ENCODE measurements around the gene ACVR2B.
"Not testable (repeated sequence)": the region's sequence is repeated elsewhere in the genome, so short reads cannot be mapped to it uniquely, and the experiment has no call there.

The ACVR2B gene

DNA sequence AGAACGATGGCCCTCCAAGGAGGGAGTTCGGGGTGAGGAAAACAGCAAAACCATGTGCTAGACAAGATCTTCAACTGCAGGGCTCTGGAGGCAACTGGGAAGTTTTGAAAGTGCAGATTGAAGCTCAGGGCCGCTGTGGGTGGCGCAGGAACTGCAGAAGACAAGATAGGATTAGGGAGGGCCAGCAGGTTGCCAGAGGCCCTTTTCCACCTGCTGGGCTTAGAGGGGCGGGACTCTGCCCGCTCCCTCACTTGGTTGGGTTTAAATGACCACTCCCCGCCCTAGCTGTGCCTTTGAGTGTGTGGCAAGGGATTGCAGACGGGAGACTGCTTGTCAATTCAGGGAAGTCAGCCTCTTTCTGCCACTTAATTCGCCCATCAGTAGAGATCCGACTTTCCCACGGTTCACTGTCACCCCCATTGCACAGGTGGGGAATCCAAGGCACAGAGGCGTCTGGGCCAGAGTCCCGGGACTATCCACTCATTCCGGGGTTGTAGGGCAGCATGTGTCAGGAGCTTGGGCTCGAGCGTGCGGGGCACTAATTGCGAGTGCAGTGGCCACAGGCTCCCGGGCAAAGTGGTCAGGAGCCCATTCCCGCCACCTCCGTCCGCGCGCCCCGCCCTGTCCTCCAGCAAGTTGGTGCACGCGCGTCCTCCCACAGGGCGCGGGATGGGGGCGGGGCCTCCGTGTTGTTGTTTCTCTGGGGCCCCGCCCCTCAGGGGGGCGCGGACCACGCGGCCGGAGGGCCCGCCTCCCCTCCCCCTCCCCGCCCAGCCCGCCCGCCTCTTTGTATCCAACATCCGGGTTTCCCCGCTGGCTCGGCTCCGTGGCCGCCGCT is at the start of gene ACVR2B:
ACVR2B (plus strand) TSS at position 816 of the 838 bp plus-strand sequence. CDS start 433 bp downstream, outside the sequence.
- DNase-seq (ENCODE audit: low spot score) = peak; percentile 70

DNA sequence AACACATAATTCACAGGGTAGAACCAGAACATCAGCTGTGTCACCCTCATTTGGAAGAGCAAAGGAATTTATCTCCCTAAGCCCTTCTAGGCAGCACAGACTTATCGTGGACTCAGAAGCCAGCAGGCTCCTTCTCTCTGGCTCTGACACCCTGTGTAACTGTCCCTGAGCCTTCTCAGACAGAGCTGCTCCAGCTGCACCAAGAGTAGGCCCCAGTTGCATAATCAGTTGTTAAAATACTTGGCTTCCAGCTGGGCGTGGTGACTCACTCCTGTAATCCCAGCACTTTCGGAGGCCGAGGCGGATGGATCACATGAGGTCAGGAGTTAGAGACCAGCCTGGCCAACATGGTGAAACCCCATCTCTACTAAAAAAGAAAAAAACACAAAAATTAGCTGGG is 49.4 kb upstream of the ACVR2B start:
- no peak for DNase-seq (ENCODE audit: low spot score)

DNA sequence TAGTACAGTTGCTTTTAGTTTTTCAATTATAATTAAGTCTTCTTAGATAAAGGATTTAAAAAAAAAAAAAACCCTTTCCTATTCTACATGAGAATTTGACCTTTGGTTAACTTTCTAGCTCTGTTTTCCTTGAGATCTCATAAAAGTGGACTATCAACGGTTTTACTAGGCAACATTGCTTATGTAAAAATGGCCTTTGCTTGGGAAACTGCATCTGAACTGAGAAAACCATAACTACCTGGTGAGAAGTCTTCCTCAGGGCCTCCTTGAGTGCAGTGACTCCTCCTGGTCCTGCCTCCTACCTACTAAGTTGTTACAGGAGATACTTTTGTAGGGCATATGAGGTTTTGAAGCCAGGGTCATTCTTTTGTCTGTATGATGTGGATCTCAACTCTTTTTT is 42.1 kb upstream of the ACVR2B start:
- DNase-seq (ENCODE audit: low spot score) = no peak

DNA sequence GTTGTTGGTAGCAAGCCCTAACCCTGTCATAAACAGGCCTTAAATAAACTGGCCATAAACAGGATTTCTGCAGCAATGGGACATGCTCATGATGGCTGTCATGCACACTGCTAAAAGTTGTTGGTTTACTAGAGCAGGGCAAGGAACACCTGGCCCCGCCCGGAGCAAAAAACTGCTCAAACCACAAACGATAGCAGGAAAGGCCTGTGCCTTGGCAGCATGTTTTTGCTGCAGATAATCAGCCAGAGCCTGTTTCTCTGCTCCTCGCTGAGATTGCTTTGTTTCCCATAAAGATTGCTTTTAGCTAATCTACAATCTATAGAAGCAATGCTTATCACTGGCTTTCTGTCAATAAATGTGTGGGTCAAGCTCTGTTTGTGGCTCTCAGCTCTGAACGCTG is 32.9 kb upstream of the ACVR2B start:
- DNase-seq (ENCODE audit: low spot score) = not testable (repeated sequence)

DNA sequence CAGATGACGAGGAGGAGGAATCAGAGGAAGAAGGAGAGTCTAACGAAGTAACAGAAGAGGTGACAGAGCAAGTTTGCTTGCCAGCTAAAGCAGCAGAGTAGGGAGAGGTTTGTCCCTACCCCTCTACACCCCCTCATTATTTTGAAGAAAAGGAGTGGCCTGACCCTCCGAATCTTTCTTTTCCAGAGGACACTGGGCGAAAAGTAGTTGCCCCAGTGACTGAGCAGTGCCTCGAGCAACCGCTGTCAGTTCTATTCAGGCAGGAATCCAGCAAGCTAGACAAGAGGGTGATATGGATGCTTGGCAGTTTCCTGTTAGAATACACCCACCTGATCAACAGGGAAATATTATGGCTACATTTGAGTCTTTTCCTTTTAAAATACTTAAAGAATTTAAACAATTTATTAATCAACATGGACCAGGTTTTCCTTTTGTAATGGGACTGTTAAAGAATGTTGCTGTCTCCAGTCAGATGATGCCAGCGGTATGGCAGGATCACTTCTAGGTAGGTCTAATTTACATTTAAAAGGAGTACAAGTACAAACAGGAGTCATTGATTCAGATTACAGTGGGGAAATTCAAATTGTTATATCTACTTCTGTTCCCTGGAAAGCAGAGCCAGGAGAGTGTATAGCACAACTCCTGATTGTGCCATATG is 31.9 kb upstream of the ACVR2B start:
- DNase-seq (ENCODE audit: low spot score) = no peak

DNA sequence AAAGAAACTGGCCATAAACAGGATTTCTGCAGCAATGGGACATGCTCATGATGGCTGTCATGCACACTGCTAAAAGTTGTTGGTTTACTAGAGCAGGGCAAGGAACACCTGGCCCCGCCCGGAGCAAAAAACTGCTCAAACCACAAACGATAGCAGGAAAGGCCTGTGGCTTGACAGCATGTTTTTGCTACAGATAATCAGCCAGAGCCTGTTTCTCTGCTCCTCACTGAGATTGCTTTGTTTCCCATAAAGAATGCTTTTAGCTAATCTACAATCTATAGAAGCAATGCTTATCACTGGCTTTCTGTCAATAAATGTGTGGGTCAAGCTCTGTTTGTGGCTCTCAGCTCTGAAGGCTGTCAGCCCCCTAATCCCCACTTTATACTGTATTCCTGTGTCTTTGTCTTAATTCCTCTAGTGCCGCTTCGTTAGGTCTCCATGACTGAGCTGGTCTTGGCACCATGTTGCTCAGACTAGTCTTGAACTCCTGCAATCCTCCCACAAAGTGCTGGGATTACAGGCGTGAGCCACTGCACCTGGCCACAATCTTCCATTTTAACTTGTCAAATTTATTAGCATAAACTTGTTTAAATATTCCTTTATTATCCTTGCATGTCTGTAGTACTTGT is 26.8 kb upstream of the ACVR2B start:
- peak; percentile 9 for DNase-seq (ENCODE audit: low spot score)

DNA sequence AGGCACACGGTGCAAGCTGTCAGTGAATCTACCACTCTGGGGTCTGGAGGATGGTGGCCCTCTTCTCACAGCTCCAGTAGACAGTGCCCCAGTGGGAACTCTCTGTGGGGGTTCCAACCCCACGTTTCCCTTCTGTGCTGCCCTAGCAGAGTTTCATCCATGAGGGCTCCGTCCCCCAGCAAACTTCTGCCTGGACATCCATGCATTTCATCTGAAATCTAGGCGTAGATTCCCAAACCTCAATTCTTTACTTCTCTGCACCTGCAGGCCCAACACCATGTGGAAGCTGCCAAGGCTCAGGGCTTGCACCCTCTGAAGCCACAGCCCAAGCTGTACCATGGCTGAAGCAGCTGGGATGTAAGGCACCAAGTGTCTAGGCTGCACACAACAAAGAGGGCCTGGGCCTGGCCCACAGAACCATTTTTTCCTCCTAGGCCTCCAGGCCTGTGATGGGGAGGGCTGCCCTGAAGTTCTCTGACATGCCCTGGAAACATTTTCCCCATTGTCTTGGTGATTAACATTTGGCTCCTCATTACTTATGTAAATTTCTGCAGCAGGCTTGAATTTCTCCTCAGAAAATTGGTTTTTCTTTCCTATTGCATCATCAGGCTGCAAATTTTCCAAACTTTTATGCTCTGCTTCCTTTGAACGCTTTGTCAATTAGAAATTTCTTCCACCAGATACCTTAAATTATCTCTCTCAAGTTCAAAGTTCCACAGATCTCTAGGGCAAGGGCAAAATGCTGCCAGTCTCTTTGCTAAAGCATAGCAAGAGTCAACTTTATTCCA is 20.6 kb upstream of the ACVR2B start:
- not testable (repeated sequence) for DNase-seq (ENCODE audit: low spot score)

DNA sequence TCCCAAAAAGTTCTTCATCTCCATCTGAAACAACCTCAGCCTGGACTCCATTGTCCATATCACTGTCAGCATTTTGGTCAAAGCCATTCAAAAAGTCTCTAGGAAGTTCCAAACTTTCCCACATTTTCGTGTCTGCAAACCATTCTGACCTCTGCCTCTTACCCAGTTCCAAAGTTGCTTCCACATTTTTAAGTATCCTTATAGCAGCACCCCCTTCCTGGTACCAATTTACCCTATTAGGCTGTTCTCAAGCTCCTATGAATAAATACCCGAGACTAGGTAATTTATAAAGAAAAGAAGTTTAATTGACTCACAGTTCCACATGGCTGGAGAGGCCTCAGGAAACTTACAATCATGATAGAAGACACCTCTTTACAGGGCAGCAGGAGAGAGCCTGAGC is 20.0 kb upstream of the ACVR2B start:
- DNase-seq (ENCODE audit: low spot score) = not testable (repeated sequence)

DNA sequence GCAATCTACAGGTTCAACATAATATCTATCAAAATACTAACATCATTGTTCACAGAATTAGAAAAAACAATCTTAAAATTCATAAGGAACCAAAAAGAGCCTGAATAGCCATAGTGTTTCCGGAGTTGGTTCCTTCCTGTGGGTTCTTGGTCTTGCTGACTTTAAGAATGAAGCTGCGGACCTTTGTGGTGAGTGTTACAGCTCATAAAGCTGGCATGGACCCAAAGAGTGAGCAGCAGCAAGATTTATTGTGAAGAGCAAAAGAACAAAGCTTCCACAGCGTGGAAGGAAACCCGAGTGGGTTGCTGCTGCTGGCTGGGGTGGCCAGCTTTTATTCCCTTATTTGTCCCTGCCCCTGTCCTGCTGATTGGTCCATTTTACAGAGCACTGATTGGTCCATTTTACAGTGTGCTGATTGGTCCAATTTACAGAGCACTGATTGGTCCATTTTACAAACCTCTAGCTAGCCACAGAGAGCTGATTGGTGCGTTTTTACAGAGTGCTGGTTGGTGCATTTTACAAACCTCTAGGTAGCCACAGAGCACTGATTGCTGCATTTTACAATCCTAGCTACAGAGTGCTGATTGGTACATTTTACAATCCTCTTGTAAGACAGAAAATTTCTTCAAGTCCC is 15.1 kb upstream of the ACVR2B start:
- peak; percentile 39 for DNase-seq (ENCODE audit: low spot score)

DNA sequence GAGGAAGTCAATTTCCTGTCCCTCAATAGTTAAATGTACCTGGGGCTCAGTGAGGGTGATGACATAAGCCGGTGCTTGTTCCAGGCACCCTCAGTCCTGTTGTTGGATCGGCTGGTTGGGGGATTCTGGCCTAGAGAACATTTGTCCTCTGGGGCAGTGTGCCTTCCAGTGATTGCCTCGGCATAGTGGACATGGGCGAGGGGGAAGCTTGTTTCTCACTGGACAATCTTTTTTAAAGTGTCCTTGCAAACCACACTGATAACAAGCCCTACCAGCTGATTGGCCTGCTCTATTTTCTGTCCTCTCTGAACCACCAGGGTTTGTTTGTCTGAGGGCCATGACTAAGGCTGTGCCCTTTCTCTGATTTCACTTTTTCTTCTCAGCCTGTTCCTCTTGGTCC is 10.5 kb upstream of the ACVR2B start:
- DNase-seq (ENCODE audit: low spot score) = not testable (repeated sequence)

DNA sequence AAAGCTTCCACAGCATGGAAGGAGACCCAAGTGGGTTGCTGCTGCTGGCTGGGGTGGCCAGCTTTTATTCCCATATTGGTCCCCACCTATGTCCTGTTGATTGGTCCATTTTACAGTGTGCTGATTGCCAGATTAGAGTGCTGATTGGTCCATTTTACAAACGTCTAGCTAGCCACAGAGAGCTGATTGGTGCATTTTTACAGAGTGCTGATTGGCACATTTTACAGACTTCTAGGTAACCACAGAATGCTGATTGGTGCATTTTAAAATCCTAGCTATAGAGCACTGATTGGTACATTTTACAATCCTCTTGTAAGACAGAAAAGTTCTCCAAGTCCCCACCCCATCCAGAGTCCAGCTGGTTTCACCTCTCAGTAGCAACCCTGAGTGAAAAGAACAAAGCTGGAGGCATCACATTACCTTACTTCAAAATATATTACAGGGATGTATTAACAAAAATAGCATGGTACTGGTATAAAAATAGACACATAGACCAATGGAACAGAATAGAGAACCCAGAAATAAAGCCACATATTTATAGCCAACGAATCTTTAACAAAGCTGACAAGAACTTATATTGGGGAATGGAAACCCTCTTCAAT is 7.5 kb upstream of the ACVR2B start:
- no peak for DNase-seq (ENCODE audit: low spot score)

DNA sequence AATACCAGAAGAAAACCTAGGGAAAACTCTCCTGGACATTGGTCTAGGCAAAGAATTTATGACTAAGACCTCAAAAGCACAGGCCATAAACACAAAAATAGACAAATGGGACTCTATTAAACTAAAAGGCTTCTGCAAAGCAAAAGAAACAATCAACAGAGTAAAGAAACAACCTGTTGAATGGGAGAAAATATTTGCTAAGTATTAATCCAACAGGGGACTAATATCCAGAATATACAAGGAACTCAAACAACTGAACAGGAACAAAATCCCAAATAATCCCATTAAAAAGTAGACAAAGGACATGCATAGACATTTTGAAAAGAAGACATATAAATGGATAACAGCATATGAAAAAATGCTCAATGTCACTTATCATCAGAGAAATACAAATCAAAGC is 6.9 kb upstream of the ACVR2B start:
- no peak for DNase-seq (ENCODE audit: low spot score)

DNA sequence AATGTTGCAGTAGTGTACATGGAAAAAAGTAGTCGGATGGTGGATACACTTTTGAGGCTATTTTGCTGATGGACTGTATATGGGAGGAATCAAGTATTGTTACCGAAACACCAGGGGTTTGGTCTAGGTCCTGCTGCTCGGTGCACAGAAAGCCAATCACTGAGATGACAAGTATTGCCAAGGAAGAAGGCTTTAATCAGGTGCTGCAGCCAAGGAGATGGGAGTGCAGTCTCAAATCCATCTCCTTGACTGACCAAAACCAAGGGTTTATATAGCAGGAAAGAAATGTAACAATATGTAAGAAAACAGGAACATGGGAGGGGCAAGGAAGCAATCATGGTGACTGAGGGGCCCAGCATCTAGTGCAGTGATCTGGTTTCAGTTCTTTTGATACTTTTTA is 2.8 kb upstream of the ACVR2B start:
- DNase-seq (ENCODE audit: low spot score) = no peak

DNA sequence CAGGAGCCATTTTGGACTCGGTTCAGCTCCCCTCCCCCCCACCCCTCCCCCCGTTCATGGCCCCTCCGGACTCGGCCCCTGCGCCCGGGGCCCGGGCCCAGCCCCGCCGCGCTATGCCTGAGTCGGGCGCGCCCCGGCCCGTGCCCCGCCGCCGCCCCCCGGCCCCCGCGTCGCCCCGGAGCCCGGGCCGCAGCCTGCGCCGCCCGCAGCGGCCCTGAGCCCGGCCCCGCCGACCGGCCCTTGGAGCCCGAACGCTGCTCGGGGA is 155 bp downstream of the ACVR2B start:
- DNase-seq (ENCODE audit: low spot score) = no peak

DNA sequence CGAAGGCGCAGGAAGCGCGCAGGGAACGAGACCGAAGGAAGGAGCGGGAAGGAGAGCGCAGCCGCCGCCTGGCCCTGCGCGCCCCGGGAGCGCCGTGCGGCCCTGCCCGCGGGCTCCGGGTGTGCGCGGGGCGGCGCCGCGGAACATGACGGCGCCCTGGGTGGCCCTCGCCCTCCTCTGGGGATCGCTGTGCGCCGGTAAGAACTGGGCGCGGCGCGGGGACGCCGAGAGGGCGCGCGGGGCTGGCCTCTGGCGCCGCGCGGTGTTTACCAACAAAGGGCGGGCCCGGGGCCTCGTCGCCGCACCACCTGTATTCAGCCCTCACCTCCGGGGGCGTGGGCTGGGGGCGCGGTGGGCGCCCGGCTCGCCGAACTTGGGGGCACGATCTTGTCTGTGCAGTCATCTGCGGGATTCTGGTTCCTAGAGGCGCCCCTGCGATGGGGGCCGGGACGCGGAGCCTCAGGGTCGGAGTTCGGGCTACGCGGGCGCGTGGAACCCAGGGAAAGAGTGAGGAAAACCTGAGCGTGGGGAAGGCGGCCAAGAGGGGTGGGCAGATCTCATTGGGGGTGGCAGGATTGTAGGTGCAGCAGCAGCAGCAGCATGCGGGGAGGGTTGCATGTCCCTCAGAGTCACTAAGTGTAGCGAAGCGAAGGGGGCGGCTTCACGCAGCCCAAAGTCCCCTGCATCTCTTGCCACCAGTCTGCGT is 641 bp downstream of the ACVR2B start:
- DNase-seq (ENCODE audit: low spot score) = peak; percentile 17

DNA sequence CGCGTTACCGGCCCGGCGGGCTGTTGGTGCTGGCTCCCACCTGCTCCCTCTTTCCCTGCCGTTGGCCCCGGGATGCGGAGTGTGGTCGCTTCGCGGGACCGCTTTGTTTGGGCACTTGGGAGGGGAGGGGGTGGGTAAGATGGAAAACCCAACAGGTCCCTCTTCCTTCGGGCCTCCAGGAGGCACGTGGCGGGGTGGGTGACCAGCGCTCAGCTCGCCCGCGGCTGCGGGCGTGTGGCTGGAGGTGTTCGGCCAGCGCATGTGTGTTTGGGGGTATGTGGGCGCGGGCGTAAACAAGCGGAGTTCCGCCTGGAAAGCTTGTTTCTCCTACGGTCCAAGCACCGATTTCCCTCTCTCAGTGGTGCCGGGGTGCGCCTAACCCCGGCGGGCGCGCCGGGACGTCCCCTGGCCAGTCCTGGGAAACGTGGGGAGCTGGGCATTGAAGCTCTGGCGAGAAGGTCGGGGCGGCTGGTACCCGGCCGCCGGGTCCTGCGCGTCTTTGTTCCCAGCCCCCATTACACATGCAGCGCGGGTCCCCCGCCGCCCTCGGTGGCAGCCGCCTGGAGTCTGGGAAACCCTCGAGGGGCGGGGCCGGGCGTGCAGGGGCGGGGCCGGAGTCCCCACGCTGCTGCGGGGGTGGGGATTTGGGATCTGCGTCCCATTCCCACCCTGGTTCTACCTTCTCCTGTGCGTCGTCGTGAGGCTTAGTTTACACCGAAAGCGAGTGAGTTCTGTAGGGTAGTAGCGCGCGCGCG is 1.4 kb downstream of the ACVR2B start:
- peak; percentile 21 for DNase-seq (ENCODE audit: low spot score)

DNA sequence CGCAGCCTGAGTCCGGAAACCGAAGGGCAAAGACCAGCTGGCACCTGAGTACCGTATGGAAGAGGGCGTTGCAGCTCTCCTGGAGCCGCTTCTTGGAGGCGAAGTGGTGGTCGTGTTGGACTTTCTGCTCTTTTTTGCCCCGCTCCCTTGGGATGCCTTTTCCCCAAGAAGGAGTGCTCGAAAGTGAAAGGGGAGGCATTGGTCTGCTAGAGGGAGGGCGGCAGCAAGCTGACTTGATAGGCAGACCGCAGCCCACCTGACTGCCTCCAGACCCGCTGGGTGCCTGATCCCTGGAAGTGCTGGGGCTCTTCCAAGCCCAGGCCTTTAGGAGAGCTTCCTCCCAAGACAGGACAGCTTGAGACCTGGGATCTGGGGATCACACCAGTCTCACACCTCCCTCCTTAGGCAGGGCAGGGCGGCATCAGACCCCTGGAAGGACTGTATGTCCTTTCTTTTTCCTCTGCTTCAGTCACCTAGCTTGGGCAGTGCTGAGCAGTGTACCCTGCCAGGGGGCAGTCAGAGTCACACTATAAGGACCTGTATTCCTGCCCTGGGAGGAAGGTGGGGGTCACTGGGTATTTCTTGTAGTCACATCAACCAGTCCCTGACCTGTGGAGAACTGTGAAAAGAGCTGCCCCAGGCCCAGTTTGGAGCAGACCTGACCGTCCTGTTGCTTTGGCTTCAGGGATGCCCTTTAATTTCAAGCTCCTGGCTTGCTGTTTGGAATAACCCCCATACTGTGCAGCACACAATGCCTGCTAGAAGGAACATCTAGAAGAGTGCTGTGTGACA is 2.1 kb downstream of the ACVR2B start:
- DNase-seq (ENCODE audit: low spot score) = no peak

DNA sequence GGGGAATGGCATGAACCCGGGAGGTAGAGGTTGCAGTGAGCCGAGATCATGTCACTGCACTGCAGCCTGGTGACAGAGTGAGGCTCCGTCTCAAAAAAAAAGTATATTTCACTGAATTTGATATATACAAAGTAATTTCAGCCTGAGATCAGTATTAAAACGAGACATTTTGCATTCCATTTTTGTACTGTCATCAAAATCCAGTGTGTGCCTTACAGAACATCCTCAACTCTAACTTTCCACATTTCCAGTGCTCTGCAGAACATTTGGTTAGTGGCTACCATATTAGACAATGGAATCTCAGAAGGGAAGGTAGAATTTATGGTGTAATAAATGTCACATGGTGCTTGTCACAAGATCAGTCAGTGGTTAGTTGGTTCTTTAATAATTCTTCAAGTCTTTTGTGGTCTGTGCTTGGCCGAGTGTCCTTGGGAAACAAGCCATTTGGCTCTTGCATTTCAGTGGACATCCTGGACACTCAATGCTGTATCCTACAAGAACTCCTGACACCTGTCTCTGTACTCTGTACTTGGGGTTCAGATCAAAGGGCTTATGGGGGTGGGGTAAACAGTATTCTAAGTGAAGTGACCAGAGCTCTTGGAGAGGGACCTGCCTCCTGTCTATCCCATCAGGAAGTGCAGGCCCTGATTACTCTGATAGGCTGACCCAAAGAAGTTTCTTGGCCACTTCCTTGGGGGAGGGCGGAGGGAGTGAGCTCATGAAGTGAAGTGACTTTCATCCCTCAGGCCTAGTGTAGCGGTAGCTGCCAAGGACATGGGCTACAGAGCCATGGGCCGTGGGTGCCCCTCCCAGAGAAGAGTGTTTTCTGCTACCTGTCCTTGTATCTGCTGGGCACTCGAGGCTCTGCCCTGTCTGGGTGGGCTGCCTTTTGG is 3.7 kb downstream of the ACVR2B start:
- no peak for DNase-seq (ENCODE audit: low spot score)
